HCT116 (cell line): ENCODE results near the gene SLC7A11.

Experiments used
- JUND ChIP-seq: IDR thresholded peaks from 2 replicates; pipeline ENCODE4 v1.6.1; 2012
- POLR2A ChIP-seq: IDR thresholded peaks from 2 replicates; pipeline ENCODE4 v1.7.0; 2011; ENCODE audit warnings: borderline replicate concordance; ENCODE audit not compliant: insufficient read depth, insufficient read length; ENCODE audit errors: extremely low read depth
- POLR2AphosphoS5 ChIP-seq: IDR thresholded peaks from 2 replicates; pipeline ENCODE4 v1.6.1; 2011; ENCODE audit warnings: mild to moderate bottlenecking, low read depth, low read length, moderate library complexity
- SP1 ChIP-seq: IDR thresholded peaks from 2 replicates; pipeline ENCODE4 v1.6.1; 2012; ENCODE audit warnings: low read depth
- TF ChIP-seq, protein P1 (sequence below), 3 experiments: fragments of 200-600 bp in 1 of 3; sonication (generic) in 1 of 3; IDR thresholded peaks in 2 of 3; conservative IDR thresholded peaks in 1 of 3; 2 replicates each; pipeline ENCODE4 v1.5.1; 2012 to 2017; ENCODE audit warnings: low read depth in 2 of 3, low read length in 2 of 3, antibody characterized with exemption in 1 of 3, borderline replicate concordance in 1 of 3, control low read depth in 1 of 3, mild to moderate bottlenecking in 1 of 3, mixed read lengths in 1 of 3, mixed run types in 1 of 3, moderate library complexity in 1 of 3; ENCODE audit not compliant: insufficient read depth in 1 of 3
- TF ChIP-seq, protein P2 (sequence below): IDR thresholded peaks from 2 replicates; pipeline ENCODE4 v1.6.1; 2012

DNA sequence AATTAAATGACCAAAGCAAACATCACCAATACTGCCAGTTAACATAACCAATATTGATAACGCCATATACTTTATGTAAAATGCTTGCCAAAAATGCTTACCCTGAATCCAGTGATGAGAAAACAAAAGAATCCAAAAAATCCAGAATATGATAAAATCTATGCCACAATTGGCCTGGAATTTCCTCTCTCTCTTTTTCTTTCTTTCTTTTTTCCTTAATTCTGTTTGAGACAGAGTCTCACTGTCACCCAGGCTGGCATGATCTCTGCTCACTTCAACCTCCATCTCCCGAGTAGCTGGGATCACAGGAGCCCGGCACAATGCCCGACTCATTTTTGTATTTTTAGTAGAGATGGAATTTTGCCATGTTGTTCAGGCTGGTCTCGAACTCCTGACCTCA is 9.8 kb upstream of the SLC7A11 start:
- TF ChIP-seq, protein P1, sequence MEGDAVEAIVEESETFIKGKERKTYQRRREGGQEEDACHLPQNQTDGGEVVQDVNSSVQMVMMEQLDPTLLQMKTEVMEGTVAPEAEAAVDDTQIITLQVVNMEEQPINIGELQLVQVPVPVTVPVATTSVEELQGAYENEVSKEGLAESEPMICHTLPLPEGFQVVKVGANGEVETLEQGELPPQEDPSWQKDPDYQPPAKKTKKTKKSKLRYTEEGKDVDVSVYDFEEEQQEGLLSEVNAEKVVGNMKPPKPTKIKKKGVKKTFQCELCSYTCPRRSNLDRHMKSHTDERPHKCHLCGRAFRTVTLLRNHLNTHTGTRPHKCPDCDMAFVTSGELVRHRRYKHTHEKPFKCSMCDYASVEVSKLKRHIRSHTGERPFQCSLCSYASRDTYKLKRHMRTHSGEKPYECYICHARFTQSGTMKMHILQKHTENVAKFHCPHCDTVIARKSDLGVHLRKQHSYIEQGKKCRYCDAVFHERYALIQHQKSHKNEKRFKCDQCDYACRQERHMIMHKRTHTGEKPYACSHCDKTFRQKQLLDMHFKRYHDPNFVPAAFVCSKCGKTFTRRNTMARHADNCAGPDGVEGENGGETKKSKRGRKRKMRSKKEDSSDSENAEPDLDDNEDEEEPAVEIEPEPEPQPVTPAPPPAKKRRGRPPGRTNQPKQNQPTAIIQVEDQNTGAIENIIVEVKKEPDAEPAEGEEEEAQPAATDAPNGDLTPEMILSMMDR (IDR thresholded peaks at IDR 0.05 in 2 of 3, conservative IDR thresholded peaks at IDR 0.05 in 1 of 3; ENCODE audit: borderline replicate concordance in 1 of 3, insufficient read depth in 1 of 3, low read depth in 2 of 3, low read length in 2 of 3): no peak
- TF ChIP-seq, protein P2, sequence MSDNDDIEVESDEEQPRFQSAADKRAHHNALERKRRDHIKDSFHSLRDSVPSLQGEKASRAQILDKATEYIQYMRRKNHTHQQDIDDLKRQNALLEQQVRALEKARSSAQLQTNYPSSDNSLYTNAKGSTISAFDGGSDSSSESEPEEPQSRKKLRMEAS: no peak
- no peak for TF ChIP-seq POLR2A
- no peak for TF ChIP-seq SP1
- no peak for TF ChIP-seq JUND
- no peak for TF ChIP-seq POLR2AphosphoS5
